ENCODE data around the gene MPIG6B.

MPIG6B gene

GRCh38 chr6:31722173-31722572 lies 1.0 kb upstream of the MPIG6B start:
- no peak for DNase-seq

DNA sequence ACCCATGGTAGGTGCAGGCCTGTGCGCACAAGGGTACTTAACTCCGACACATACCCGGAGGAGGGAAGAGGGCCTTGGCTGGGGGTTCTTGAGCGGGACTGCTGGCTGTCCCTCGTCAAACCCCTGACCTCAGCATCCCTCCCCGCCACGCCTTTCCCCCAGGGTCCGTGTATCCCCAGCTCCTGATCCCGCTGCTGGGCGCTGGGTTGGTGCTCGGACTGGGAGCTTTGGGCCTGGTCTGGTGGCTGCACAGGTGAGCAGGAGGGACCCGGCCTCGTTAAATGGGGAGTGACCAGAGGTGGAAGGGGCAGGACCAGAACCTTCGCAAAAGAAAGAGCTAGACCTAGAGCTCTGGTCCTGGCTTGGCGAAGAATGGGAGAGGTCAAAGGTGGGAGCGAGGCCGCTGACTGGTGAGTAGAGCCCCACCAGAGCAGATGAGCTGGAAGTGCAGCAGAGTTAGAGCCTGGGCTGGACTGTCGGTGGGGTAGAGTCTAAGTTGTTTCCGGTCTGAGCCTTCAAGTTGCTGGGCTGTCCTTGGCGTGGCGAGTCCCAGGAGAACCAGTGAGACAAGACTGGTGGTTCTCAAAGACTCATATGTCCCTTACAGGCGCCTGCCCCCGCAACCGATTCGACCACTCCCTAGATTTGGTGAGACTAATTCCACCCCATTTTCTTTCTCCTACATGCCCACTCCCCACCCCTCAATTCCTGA lies 963 bp downstream of the MPIG6B start:
- DNase-seq: no peak

DNA sequence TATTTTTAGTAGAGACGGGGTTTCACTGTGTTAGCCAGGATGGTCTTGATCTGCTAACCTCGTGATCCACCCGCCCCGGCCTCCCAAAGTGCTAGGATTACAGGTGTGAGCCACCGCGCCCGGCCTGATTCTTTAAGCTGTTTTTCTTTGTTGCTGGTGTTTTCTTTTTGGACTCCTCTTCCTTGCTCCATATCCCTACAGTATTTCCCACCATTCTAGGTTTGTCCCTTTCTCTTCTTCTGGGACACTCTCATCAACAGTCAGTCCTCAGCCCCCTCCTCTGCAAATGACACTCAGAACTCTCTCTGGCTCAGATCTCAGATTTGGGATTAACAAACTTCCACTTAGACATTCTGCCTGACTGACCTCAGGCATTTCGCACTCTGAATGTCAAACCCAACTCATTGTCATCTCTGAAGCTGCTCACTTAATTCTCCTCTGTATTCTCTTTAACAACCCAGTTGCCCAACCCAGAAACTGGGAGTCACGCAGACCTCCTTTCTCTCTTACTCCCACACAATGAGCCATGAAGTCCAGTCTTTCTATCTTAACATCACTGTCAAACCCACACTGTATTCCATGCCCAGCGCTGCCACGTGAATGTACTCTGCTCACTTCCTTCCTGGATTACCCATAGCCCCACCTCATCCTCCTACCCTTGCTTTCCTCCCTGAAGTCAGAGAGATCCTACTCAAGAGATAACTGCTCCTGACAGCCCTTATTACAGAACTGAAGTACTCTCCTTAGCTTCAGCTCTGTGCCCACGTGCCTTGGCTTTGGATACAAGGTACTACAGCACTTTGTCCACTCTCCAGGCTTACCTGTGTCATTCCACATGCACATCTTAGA lies 2.6 kb downstream of the MPIG6B start:
- DNase-seq: no peak

DNA sequence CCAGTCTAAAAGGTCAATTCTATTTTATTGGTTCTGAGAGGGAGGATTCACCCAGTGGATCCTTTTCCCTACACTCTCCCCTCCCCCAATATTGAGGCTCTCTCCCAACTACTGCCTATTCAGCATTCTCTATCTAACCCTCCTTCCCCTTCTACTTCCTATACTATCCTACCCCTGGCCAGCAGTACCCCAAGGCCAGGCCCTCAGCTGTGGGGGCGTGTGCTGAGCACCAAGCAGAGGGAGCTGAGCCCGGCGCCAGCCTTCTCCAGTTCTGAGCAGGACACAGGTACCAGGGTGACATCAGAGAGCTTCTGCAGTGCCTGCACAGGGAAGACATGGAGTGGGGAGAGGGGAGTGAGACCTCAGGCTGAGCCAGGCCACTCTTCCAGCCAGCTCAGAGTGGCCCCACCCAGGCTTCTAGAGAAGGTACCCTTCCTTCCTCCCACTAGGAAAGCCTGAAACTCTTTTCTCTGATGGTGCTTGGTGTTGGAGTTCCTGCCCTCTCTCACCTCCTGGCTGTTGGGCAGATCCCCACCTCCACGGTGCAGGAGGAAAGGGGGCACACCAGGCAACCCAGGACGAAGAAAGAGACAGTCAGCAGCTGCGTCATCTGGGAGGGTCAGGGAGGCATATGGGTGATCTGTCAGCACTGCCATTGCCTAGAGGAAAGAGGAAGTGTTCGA lies 4.0 kb downstream of the MPIG6B start:
- no peak for DNase-seq

GRCh38 chr6:31727717-31728671 lies 4.8 kb downstream of the MPIG6B start:
- DNase-seq: no peak

DNA sequence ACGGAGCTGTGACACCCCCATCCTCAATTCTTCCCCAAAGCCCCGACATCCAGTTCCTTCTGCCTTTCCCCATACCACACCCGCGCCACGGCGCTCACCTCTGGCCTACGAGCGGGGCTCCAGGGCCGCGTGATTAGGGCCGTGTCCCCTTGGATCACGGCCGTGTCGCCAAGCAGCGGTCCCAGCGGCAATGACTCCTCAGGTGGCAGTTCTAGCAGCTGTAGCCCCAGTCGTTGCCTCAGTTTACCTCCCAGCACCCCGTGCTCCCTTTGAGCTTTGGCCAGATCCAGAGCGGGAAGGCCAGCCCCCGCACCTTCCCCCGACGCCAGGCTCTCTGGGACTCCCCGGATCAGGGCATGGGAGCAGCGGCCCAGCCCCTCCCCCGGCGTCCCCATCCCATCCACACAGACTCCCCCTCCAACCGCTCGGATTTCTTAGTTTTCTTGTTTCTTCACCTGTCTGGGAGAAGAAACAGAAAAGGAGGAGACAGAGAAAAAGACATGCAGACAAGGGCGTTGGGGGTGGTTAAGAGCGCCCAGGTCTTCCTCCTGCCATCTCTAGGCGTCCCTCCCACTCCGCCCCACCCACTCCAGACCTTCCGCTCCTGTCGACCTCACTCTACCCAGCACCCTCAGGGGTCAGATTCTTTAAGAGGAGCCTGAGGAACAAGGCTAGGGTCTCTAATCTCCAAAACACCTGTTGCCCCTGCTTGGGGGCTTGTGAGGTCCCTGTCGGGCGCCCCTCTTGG lies 5.8 kb downstream of the MPIG6B start, which contains the start of gene DDAH2:
DDAH2 (minus strand) TSS at position 533 of the 748 bp plus-strand sequence; CDS start at position 395, 138 bp downstream.
- DNase-seq: no peak

DNA sequence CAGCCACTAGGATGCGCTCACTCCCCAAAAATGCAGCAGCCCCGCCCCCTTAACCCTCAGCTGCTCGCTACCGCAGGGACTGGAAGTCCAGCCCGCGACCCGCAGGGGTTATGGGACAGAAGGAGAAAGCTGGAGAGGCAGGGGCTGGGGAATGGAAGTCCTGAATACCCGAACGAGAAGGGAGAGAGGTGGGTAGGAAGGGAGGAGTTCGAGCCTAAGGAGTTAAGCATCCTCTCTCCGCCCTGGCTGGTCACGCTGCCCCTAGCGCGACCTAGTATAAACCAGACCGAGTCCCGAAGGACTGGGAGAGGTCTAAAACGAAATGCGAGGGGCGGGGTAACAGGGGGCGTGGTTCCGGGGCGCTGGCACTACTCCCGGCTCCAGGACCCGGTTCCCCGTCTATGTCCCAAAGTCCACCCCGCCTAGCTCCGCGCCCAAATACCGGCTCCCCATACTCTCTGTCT lies 6.4 kb downstream of the MPIG6B start:
- peak; percentile 72 for DNase-seq

DNA sequence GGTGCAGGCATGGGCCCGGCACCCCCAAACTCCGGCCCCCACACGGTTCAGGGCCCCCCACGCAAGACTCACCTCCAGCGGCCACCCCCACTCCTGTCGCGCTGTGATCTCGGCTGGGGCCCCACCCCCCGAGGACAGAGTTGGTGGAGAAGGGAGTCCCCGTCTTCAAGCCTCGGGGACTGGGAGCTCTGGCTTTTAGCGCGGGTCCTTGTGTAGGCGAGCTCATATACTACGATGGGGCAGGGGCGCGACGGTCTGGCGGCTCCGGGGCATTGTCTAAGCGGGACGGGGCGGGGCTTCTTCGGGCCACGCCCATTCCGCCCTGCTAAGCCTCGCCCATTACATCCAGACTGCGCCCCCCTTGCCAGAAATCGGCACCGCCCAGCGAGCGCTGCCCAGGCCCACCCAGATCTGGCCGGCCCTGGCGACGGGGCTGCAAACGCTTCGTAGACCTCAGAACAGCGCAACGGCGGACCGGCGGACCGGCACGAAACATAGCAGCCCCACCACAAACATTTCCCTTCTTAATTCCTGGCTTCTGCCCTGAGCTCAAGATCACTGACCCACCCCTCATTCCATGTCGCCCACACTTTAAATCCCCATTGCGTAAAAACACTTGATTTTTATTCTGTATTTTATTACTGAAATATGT lies 6.9 kb downstream of the MPIG6B start:
- DNase-seq: peak; percentile 59

DNA sequence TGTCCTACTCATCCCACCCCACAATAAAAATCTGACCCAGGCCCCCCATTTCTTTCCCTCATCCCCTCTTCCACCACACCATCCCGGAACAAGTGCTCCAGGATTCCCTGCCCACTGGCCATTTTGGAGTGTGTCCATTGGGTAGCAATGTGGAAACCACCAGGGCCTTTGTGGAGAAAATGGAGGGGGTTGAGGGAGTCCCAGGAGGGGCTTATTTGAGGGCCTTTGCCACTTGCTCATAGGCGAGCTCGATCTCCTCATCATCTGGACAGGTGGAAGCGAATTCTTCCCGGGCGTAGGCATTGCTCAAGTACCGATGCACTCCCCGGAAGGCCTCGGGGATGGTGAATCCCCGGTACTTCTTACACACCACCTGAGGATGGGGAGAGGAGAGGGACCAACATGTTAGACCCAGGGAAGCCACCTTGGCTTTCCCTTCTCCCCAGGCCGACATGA lies 7.5 kb downstream of the MPIG6B start:
- DNase-seq: no peak

DNA sequence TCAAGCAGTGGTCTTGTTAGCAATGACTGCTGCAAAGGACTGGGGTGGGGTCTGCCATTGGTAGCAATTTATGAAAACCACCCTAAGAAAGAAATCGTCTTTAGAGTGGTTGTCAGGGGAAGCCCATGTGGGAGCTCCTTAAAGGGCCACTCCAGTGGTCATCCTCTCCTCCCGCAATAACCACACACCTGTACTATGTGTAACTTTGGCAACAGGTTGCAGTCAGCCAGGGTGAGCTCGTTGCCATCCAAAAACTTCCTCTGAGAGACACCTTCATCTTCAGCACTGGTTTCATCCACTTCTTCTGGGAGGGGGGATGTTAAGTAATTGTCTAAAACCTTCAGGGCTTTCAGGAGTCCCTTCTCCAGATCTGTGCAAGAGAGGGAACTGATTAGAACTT lies 8.9 kb downstream of the MPIG6B start:
- no peak for DNase-seq

DNA sequence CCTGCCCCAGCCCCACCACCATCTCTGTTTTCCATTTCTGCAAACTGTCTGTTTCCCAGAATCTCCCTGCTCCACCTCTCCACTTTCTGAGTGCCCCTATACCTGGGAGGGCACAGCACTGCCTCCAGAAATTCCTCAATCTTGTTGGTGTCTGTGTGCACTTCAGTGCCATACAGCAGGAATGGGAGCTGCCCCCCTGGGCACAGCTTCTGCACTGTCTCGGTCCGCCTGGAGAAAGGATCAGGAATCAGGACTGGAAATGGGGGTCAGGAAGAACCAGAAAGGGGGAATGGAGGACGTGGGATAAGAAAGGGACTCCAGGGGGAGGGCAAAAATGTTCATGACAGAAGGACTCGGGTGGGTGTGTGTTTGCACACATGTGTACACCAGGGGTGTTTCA lies 10.6 kb downstream of the MPIG6B start:
- DNase-seq: no peak

GRCh38 chr6:31734247-31734820 lies 11.2 kb downstream of the MPIG6B start:
- DNase-seq: no peak

DNA sequence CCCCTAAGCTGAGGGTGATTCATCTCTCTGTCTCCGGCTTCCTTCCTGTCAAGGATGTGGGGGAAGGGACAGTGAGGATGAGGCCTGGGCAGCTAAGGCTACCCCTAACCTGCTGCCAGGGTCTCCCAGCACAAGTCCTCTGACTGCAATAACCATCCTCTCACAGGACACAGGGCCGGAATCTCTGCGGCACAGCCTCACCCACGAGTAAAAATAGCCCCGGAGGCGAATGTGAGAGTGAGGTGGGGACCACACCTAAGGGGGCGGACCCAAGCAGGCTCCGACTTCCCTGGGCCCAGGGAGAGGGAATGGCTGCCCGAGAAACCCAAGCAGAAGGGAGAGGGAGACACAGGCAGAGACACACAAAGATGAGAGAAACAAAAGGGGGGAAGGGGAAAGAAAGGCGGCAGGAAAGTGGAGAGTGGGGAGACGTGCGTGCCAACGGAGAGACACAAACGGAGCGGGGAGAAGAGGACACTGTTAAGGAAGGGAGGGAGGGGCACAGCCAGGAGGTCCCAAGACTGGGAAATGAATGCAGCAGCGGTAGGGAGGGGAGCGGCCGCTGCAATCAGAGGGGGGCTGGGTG lies 11.7 kb downstream of the MPIG6B start:
- no peak for DNase-seq

DNA sequence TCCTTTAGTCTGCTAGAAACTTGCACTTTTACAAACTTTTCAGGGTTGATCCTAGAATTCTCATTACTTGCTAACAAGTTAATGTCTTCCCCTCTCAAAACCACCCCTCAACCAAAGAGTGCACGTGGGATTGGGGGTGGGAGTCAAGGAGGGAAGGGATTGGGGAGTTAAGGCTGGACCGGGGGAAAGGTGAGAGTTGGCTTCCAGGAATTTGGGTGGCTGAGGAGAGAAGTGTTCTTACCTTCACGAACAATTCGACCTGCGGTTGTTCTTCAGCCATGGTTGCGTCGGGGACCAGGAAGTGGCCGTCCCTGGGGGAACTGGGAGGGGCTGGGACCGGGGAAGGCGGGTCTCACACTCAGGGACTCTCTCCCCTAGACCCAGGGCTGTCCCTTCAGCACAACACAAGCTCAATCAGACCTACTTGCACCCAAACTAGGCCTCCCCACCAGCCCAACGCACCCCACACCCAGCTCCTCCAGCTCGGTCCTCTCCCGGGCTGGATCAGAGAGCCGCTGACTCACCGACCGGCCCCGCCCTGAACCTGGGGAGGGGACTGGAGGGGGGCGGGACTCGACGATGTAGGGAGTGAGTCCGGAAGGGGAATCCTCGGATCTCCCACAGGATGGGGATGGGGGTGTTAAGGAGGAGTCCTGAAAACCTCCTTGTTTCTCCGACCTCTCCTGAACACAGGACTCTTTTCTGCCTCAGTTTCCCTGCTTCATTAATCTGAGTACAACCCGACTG lies 13.0 kb downstream of the MPIG6B start, which contains the start of gene CLIC1:
CLIC1 (minus strand) TSS at position 510 of the 747 bp plus-strand sequence; CDS start at position 280, 230 bp downstream.
- DNase-seq: peak; percentile 49

- DNase-seq: no peak
Measured at GRCh38 chr6:31736768-31737314, 13.7 kb downstream of the MPIG6B start.

- no peak for DNase-seq
Measured at GRCh38 chr6:31737315-31737990, 14.3 kb downstream of the MPIG6B start.

GRCh38 chr6:31737991-31738979 lies 15.1 kb downstream of the MPIG6B start:
- DNase-seq: no peak
